HG03097 (cell line): Measurements from ENCODE around the gene NRF1.

Experiments
- ATAC-seq: cut with Tn5 transposase; IDR thresholded peaks from one replicate; pipeline ENCODE4 v1.9.1; 2021; ENCODE audit not compliant: unreplicated experiment, low FRiP score

NRF1 gene

GRCh38 chr7:129767120-129768015 lies 155.8 kb downstream of the NRF1 start:
- no peak for ATAC-seq

GRCh38 chr7:129768614-129769399 lies 157.3 kb downstream of the NRF1 start:
- no peak for ATAC-seq

GRCh38 chr7:129769400-129769774 lies 157.9 kb downstream of the NRF1 start:
- ATAC-seq: no peak

- ATAC-seq: no peak
These were observed 158.6 kb downstream of the NRF1 start for GRCh38 chr7:129769866-129770808.

- no peak for ATAC-seq
These were observed 159.8 kb downstream of the NRF1 start for GRCh38 chr7:129771201-129771927.

GRCh38 chr7:129771928-129772479 lies 160.5 kb downstream of the NRF1 start:
- ATAC-seq: no peak

- ATAC-seq: no peak
These were observed 161.2 kb downstream of the NRF1 start for GRCh38 chr7:129772646-129773280.

GRCh38 chr7:129773328-129773731 lies 161.8 kb downstream of the NRF1 start:
- no peak for ATAC-seq

GRCh38 chr7:129773871-129774270 lies 162.4 kb downstream of the NRF1 start:
- no peak for ATAC-seq

- no peak for ATAC-seq
These were observed 162.8 kb downstream of the NRF1 start for GRCh38 chr7:129774359-129774758.

GRCh38 chr7:129774871-129775694 lies 163.6 kb downstream of the NRF1 start:
- ATAC-seq: no peak

GRCh38 chr7:129775695-129776361 lies 164.3 kb downstream of the NRF1 start:
- no peak for ATAC-seq

GRCh38 chr7:129776362-129776722 lies 164.8 kb downstream of the NRF1 start:
- no peak for ATAC-seq

GRCh38 chr7:129777195-129777844 lies 165.8 kb downstream of the NRF1 start:
- no peak for ATAC-seq

GRCh38 chr7:129777993-129778769 lies 166.7 kb downstream of the NRF1 start:
- no peak for ATAC-seq

GRCh38 chr7:129778770-129779601 lies 167.5 kb downstream of the NRF1 start:
- no peak for ATAC-seq
